Measurements from ENCODE around the gene CYP2A13.
"Not testable (repeated sequence)": the region's sequence is repeated elsewhere in the genome, so short reads cannot be mapped to it uniquely, and the experiment has no call there.

Gene CYP2A13
- total RNA-seq, result 0 to 0.06 (median 0) reads per million in 9 experiments

GRCh38 chr19:41088151-41088550 is at the start of gene CYP2A13:
Gene CYP2A13 (plus strand): TSS chr19:41088451. CDS start chr19:41088472, 21 bp downstream.
- Mint-ChIP-seq H3K27ac (peak within 1 kb of the TSS in 1 of 2 donors; percentile 26), H3K9me3 (no peaks in the 10 kb centered on the region), H3K27me3 (peaks cover 75 to 97% of the 10 kb centered on the region in 2 donors), H3K36me3 (ENCODE audit: insufficient read depth) (peaks cover 20% of the 10 kb centered on the region), H3K4me1 (ENCODE audit: low read depth in 2 of 2) (peaks cover 7 to 9% of the 10 kb centered on the region in 2 donors), H3K4me3 (peak within 1 kb of the TSS; percentile 21 to 40)
- ATAC-seq (replicated peaks) (no peak), DNase-seq (no peak)

GRCh38 chr19:41039806-41040205 is 48.4 kb upstream of the CYP2A13 start:
- H3K4me1 Mint-ChIP-seq (ENCODE audit: low read depth in 2 of 2), result peaks cover 0 to 2% of the 10 kb centered on the region in 2 donors
- peak overlapping the region in 1 of 2 donors; percentile 11 for H3K27ac Mint-ChIP-seq
- H3K9me3 Mint-ChIP-seq, result no peaks in the 10 kb centered on the region
- H3K36me3 Mint-ChIP-seq (ENCODE audit: insufficient read depth), result no peaks in the 10 kb centered on the region
- H3K27me3 Mint-ChIP-seq, result peaks cover 11 to 17% of the 10 kb centered on the region in 2 donors
- H3K4me3 Mint-ChIP-seq, result no peak overlapping the region
- DNase-seq, result no peak
- no peak for ATAC-seq (replicated peaks)

GRCh38 chr19:41045095-41045494 is 43.2 kb upstream of the CYP2A13 start:
- not testable (repeated sequence) for DNase-seq; ATAC-seq (replicated peaks); H3K9me3 Mint-ChIP-seq; H3K4me1 Mint-ChIP-seq (ENCODE audit: low read depth in 2 of 2); H3K36me3 Mint-ChIP-seq (ENCODE audit: insufficient read depth); H3K27ac Mint-ChIP-seq; H3K4me3 Mint-ChIP-seq
- H3K27me3 Mint-ChIP-seq, result peaks cover 25 to 30% of the 10 kb centered on the region in 2 donors

- DNase-seq (no peak), ATAC-seq (replicated peaks) (no peak)
- peaks cover 65 to 67% of the 10 kb centered on the region in 2 donors for H3K27me3 Mint-ChIP-seq
- H3K9me3 Mint-ChIP-seq, result no peaks in the 10 kb centered on the region
- no peak overlapping the region for H3K4me3 Mint-ChIP-seq
- no peak overlapping the region for H3K27ac Mint-ChIP-seq
- peaks cover 4% of the 10 kb centered on the region for H3K36me3 Mint-ChIP-seq (ENCODE audit: insufficient read depth)
- H3K4me1 Mint-ChIP-seq (ENCODE audit: low read depth in 2 of 2), result peaks cover 0 to 1% of the 10 kb centered on the region in 2 donors
Measured at GRCh38 chr19:41050426-41050825, 37.8 kb upstream of the CYP2A13 start.

GRCh38 chr19:41052162-41052561 is 36.1 kb upstream of the CYP2A13 start:
- Mint-ChIP-seq H3K27me3 (peaks cover 60 to 77% of the 10 kb centered on the region in 2 donors), H3K27ac (peak overlapping the region in 1 of 2 donors; percentile 67)
- ATAC-seq (replicated peaks); H3K4me1 Mint-ChIP-seq (ENCODE audit: low read depth in 2 of 2); DNase-seq; H3K9me3 Mint-ChIP-seq; H3K36me3 Mint-ChIP-seq (ENCODE audit: insufficient read depth); H3K4me3 Mint-ChIP-seq: not testable (repeated sequence)

- not testable (repeated sequence) for H3K36me3 Mint-ChIP-seq (ENCODE audit: insufficient read depth); H3K27ac Mint-ChIP-seq; H3K4me1 Mint-ChIP-seq (ENCODE audit: low read depth in 2 of 2); DNase-seq; ATAC-seq (replicated peaks); H3K4me3 Mint-ChIP-seq; H3K9me3 Mint-ChIP-seq
- peaks cover 61 to 74% of the 10 kb centered on the region in 2 donors for H3K27me3 Mint-ChIP-seq
Measured at GRCh38 chr19:41053331-41053730, 34.9 kb upstream of the CYP2A13 start.

- Mint-ChIP-seq H3K27ac (no peak overlapping the region), H3K27me3 (peaks cover 28 to 39% of the 10 kb centered on the region in 2 donors), H3K36me3 (ENCODE audit: insufficient read depth) (no peaks in the 10 kb centered on the region), H3K4me1 (ENCODE audit: low read depth in 2 of 2) (peaks cover 0 to 2% of the 10 kb centered on the region in 2 donors), H3K9me3 (no peaks in the 10 kb centered on the region), H3K4me3 (no peak overlapping the region)
- no peak for ATAC-seq (replicated peaks)
- no peak for DNase-seq
Measured at GRCh38 chr19:41064974-41065569, 23.2 kb upstream of the CYP2A13 start.

- Mint-ChIP-seq H3K4me3 (no peak overlapping the region), H3K9me3 (peaks cover 3 to 9% of the 10 kb centered on the region in 2 donors), H3K27me3 (peaks cover 39 to 73% of the 10 kb centered on the region in 2 donors), H3K27ac (no peak overlapping the region), H3K36me3 (ENCODE audit: insufficient read depth) (no peaks in the 10 kb centered on the region), H3K4me1 (ENCODE audit: low read depth in 2 of 2) (no peaks in the 10 kb centered on the region)
- ATAC-seq (replicated peaks) (no peak), DNase-seq (no peak)
Measured at GRCh38 chr19:41076286-41076685, 12.0 kb upstream of the CYP2A13 start.

GRCh38 chr19:41083516-41083915 is 4.7 kb upstream of the CYP2A13 start:
- Mint-ChIP-seq H3K36me3 (ENCODE audit: insufficient read depth) (peaks cover 6% of the 10 kb centered on the region), H3K9me3 (peaks cover 3 to 9% of the 10 kb centered on the region in 2 donors), H3K27ac (no peak overlapping the region), H3K27me3 (peaks cover 62 to 95% of the 10 kb centered on the region in 2 donors), H3K4me1 (ENCODE audit: low read depth in 2 of 2) (no peaks in the 10 kb centered on the region), H3K4me3 (no peak overlapping the region)
- ATAC-seq (replicated peaks), result no peak
- no peak for DNase-seq

GRCh38 chr19:41085748-41086415 is 2.4 kb upstream of the CYP2A13 start:
- DNase-seq, result no peak
- H3K36me3 Mint-ChIP-seq (ENCODE audit: insufficient read depth), result peaks cover 23% of the 10 kb centered on the region
- peaks cover 7 to 9% of the 10 kb centered on the region in 2 donors for H3K4me1 Mint-ChIP-seq (ENCODE audit: low read depth in 2 of 2)
- no peak overlapping the region for H3K4me3 Mint-ChIP-seq
- H3K27me3 Mint-ChIP-seq, result peaks cover 71 to 96% of the 10 kb centered on the region in 2 donors
- no peak overlapping the region for H3K27ac Mint-ChIP-seq
- H3K9me3 Mint-ChIP-seq, result no peaks in the 10 kb centered on the region
- ATAC-seq (replicated peaks), result no peak

GRCh38 chr19:41089959-41090358 is 1.7 kb downstream of the CYP2A13 start:
- no peak for ATAC-seq (replicated peaks)

GRCh38 chr19:41095703-41096102 is 7.5 kb downstream of the CYP2A13 start:
- H3K27ac Mint-ChIP-seq, result no peak overlapping the region
- peak; percentile 78 for ATAC-seq (replicated peaks)
- H3K27me3 Mint-ChIP-seq, result peaks cover 41 to 88% of the 10 kb centered on the region in 2 donors
- H3K4me3 Mint-ChIP-seq, result no peak overlapping the region
- DNase-seq, result no peak
- no peaks in the 10 kb centered on the region for H3K9me3 Mint-ChIP-seq
- peaks cover 2% of the 10 kb centered on the region for H3K36me3 Mint-ChIP-seq (ENCODE audit: insufficient read depth)
- peaks cover 2 to 7% of the 10 kb centered on the region in 2 donors for H3K4me1 Mint-ChIP-seq (ENCODE audit: low read depth in 2 of 2)

More at GRCh38 chr19:41089959-41090358, 1.7 kb downstream of the CYP2A13 start:
- Mint-ChIP-seq H3K9me3 (no peaks in the 10 kb centered on the region), H3K27ac (peak overlapping the region; percentile 26 to 85), H3K4me3 (peak overlapping the region; percentile 21 to 40), H3K27me3 (peaks cover 84 to 100% of the 10 kb centered on the region in 2 donors), H3K4me1 (ENCODE audit: low read depth in 2 of 2) (peaks cover 7 to 9% of the 10 kb centered on the region in 2 donors), H3K36me3 (ENCODE audit: insufficient read depth) (peaks cover 17% of the 10 kb centered on the region)
- peak in 1 of 3 experiments; percentile 16 for DNase-seq

GRCh38 chr19:41096353-41096752 is 8.1 kb downstream of the CYP2A13 start:
- Mint-ChIP-seq H3K36me3 (ENCODE audit: insufficient read depth) (no peaks in the 10 kb centered on the region), H3K9me3 (peaks cover 0 to 6% of the 10 kb centered on the region in 2 donors), H3K4me3 (no peak overlapping the region), H3K27ac (no peak overlapping the region), H3K4me1 (ENCODE audit: low read depth in 2 of 2) (peaks cover 2 to 7% of the 10 kb centered on the region in 2 donors), H3K27me3 (peaks cover 34 to 88% of the 10 kb centered on the region in 2 donors)
- ATAC-seq (replicated peaks) (no peak), DNase-seq (no peak)

GRCh38 chr19:41097302-41097701 is 9.1 kb downstream of the CYP2A13 start:
- H3K4me3 Mint-ChIP-seq, result no peak overlapping the region
- H3K36me3 Mint-ChIP-seq (ENCODE audit: insufficient read depth), result no peaks in the 10 kb centered on the region
- no peak overlapping the region for H3K27ac Mint-ChIP-seq
- ATAC-seq (replicated peaks) (no peak), DNase-seq (no peak)
- peaks cover 2 to 7% of the 10 kb centered on the region in 2 donors for H3K4me1 Mint-ChIP-seq (ENCODE audit: low read depth in 2 of 2)
- peaks cover 27 to 88% of the 10 kb centered on the region in 2 donors for H3K27me3 Mint-ChIP-seq
- peaks cover 2 to 14% of the 10 kb centered on the region in 2 donors for H3K9me3 Mint-ChIP-seq

Data from effector memory CD8-positive, alpha-beta T cell (primary cell).